Activated naive CD8-positive, alpha-beta T cell treated with anti-CD3 and anti-CD28 coated beads, Interleukin-2, amount 50 U/mL, for 24 hours (primary cell): ENCODE data around the gene F2RL3.

Experiments
- ATAC-seq: fragments of 150-1000 bp; cut with Tn5 transposase; one replicate; pipeline ENCODE4 v1.10.0; 2021
- DNase-seq: peaks from one replicate; pipeline ENCODE4 v3.0.0; 2021
- H3K27ac Mint-ChIP-seq: one replicate; pipeline ENCODE4 v1.8.0; 2021; ENCODE audit warnings: mild to moderate bottlenecking, mixed read lengths
- H3K27me3 Mint-ChIP-seq: one replicate; pipeline ENCODE4 v1.8.0; 2021; ENCODE audit warnings: mixed read lengths
- H3K36me3 Mint-ChIP-seq: one replicate; pipeline ENCODE4 v1.8.0; 2021; ENCODE audit warnings: low read depth, mixed read lengths
- H3K4me1 Mint-ChIP-seq: one replicate; pipeline ENCODE4 v1.8.0; 2021; ENCODE audit warnings: mixed read lengths
- H3K4me3 Mint-ChIP-seq: one replicate; pipeline ENCODE4 v1.8.0; 2021; ENCODE audit warnings: mild to moderate bottlenecking, moderate library complexity, mixed read lengths
- H3K9me3 Mint-ChIP-seq: one replicate; pipeline ENCODE4 v1.8.0; 2021; ENCODE audit warnings: mixed read lengths

Gene F2RL3

GRCh38 chr19:16883522-16883921 lies 5.3 kb upstream of the F2RL3 start:
- Mint-ChIP-seq H3K27me3 (peaks cover 4% of the 10 kb centered on the region), H3K27ac (no peak overlapping the region), H3K9me3 (peaks cover 16% of the 10 kb centered on the region), H3K4me1 (peaks cover 1% of the 10 kb centered on the region), H3K4me3 (no peak overlapping the region), H3K36me3 (peaks cover 24% of the 10 kb centered on the region)
- no peak for ATAC-seq
- DNase-seq, result no peak

GRCh38 chr19:16885166-16885565 lies 3.6 kb upstream of the F2RL3 start:
- Mint-ChIP-seq H3K9me3 (peaks cover 16% of the 10 kb centered on the region), H3K27me3 (peaks cover 4% of the 10 kb centered on the region), H3K4me1 (peaks cover 8% of the 10 kb centered on the region), H3K27ac (no peak overlapping the region), H3K36me3 (peaks cover 15% of the 10 kb centered on the region), H3K4me3 (no peak overlapping the region)
- ATAC-seq (no peak), DNase-seq (no peak)

GRCh38 chr19:16886305-16886880 lies 2.4 kb upstream of the F2RL3 start:
- Mint-ChIP-seq H3K36me3 (peaks cover 8% of the 10 kb centered on the region), H3K4me1 (peaks cover 8% of the 10 kb centered on the region), H3K27me3 (peaks cover 4% of the 10 kb centered on the region), H3K27ac (no peak overlapping the region), H3K4me3 (no peak overlapping the region), H3K9me3 (peaks cover 16% of the 10 kb centered on the region)
- no peak for ATAC-seq
- DNase-seq, result no peak

GRCh38 chr19:16887353-16888265 lies 1.2 kb upstream of the F2RL3 start:
- no peak overlapping the region for H3K4me3 Mint-ChIP-seq
- peaks cover 7% of the 10 kb centered on the region for H3K9me3 Mint-ChIP-seq
- peaks cover 4% of the 10 kb centered on the region for H3K27me3 Mint-ChIP-seq
- H3K4me1 Mint-ChIP-seq, result peaks cover 8% of the 10 kb centered on the region
- DNase-seq (no peak), ATAC-seq (no peak)
- H3K36me3 Mint-ChIP-seq, result peaks cover 4% of the 10 kb centered on the region
- H3K27ac Mint-ChIP-seq, result no peak overlapping the region

GRCh38 chr19:16889366-16889882 lies 625 bp downstream of the F2RL3 start:
- H3K27ac Mint-ChIP-seq, result no peak overlapping the region
- peaks cover 18% of the 10 kb centered on the region for H3K4me1 Mint-ChIP-seq
- H3K4me3 Mint-ChIP-seq, result no peak overlapping the region
- no peak for ATAC-seq
- H3K27me3 Mint-ChIP-seq, result peaks cover 4% of the 10 kb centered on the region
- DNase-seq, result no peak
- no peaks in the 10 kb centered on the region for H3K36me3 Mint-ChIP-seq
- H3K9me3 Mint-ChIP-seq, result no peaks in the 10 kb centered on the region

GRCh38 chr19:16889883-16890460 lies 1.2 kb downstream of the F2RL3 start:
- ATAC-seq (no peak), DNase-seq (no peak)
- H3K27ac Mint-ChIP-seq, result no peak overlapping the region
- peaks cover 18% of the 10 kb centered on the region for H3K4me1 Mint-ChIP-seq
- H3K9me3 Mint-ChIP-seq, result no peaks in the 10 kb centered on the region
- H3K4me3 Mint-ChIP-seq, result no peak overlapping the region
- H3K36me3 Mint-ChIP-seq, result no peaks in the 10 kb centered on the region
- H3K27me3 Mint-ChIP-seq, result peaks cover 4% of the 10 kb centered on the region

GRCh38 chr19:16890461-16891184 lies 1.8 kb downstream of the F2RL3 start:
- Mint-ChIP-seq H3K9me3 (no peaks in the 10 kb centered on the region), H3K27me3 (peaks cover 10% of the 10 kb centered on the region), H3K4me3 (no peak overlapping the region), H3K4me1 (peaks cover 18% of the 10 kb centered on the region), H3K27ac (no peak overlapping the region), H3K36me3 (no peaks in the 10 kb centered on the region)
- DNase-seq, result no peak
- ATAC-seq, result no peak

GRCh38 chr19:16891696-16892382 lies 3.0 kb downstream of the F2RL3 start:
- Mint-ChIP-seq H3K4me1 (peaks cover 18% of the 10 kb centered on the region), H3K4me3 (no peak overlapping the region), H3K9me3 (no peaks in the 10 kb centered on the region), H3K27ac (no peak overlapping the region), H3K36me3 (no peaks in the 10 kb centered on the region), H3K27me3 (peaks cover 12% of the 10 kb centered on the region)
- ATAC-seq (no peak), DNase-seq (no peak)

- Mint-ChIP-seq H3K4me3 (no peak overlapping the region), H3K27ac (no peak overlapping the region), H3K27me3 (peaks cover 12% of the 10 kb centered on the region), H3K4me1 (peaks cover 18% of the 10 kb centered on the region), H3K36me3 (no peaks in the 10 kb centered on the region), H3K9me3 (no peaks in the 10 kb centered on the region)
- no peak for ATAC-seq
- DNase-seq, result no peak
Measured at GRCh38 chr19:16892436-16892835, 3.6 kb downstream of the F2RL3 start.

GRCh38 chr19:16892868-16893685 lies 4.3 kb downstream of the F2RL3 start:
- Mint-ChIP-seq H3K27me3 (peaks cover 12% of the 10 kb centered on the region), H3K27ac (no peak overlapping the region), H3K36me3 (no peaks in the 10 kb centered on the region), H3K4me1 (peaks cover 19% of the 10 kb centered on the region), H3K9me3 (no peaks in the 10 kb centered on the region), H3K4me3 (no peak overlapping the region)
- ATAC-seq, result no peak
- no peak for DNase-seq

- Mint-ChIP-seq H3K4me3 (no peak overlapping the region), H3K27ac (no peak overlapping the region)
Measured at GRCh38 chr19:16893686-16893989, 4.8 kb downstream of the F2RL3 start.

GRCh38 chr19:16894080-16894479 lies 5.3 kb downstream of the F2RL3 start:
- no peak overlapping the region for H3K27ac Mint-ChIP-seq
- H3K36me3 Mint-ChIP-seq, result no peaks in the 10 kb centered on the region
- peaks cover 17% of the 10 kb centered on the region for H3K27me3 Mint-ChIP-seq
- H3K4me3 Mint-ChIP-seq, result no peak overlapping the region
- H3K9me3 Mint-ChIP-seq, result no peaks in the 10 kb centered on the region
- ATAC-seq (no peak), DNase-seq (no peak)
- H3K4me1 Mint-ChIP-seq, result peaks cover 19% of the 10 kb centered on the region

More at GRCh38 chr19:16893686-16893989, 4.8 kb downstream of the F2RL3 start:
- DNase-seq, result no peak
- no peak for ATAC-seq
- peaks cover 21% of the 10 kb centered on the region for H3K4me1 Mint-ChIP-seq
- peaks cover 14% of the 10 kb centered on the region for H3K27me3 Mint-ChIP-seq
- no peaks in the 10 kb centered on the region for H3K9me3 Mint-ChIP-seq
- no peaks in the 10 kb centered on the region for H3K36me3 Mint-ChIP-seq

- peaks cover 17% of the 10 kb centered on the region for H3K27me3 Mint-ChIP-seq
Measured at GRCh38 chr19:16895467-16896145, 6.8 kb downstream of the F2RL3 start.

More at GRCh38 chr19:16895467-16896145, 6.8 kb downstream of the F2RL3 start:
- ATAC-seq, result no peak
- H3K4me1 Mint-ChIP-seq, result peaks cover 20% of the 10 kb centered on the region
- no peaks in the 10 kb centered on the region for H3K36me3 Mint-ChIP-seq
- no peak overlapping the region for H3K27ac Mint-ChIP-seq
- no peaks in the 10 kb centered on the region for H3K9me3 Mint-ChIP-seq
- DNase-seq, result no peak
- H3K4me3 Mint-ChIP-seq, result no peak overlapping the region
